Measurements from ENCODE around the gene IL1B.

DNA sequence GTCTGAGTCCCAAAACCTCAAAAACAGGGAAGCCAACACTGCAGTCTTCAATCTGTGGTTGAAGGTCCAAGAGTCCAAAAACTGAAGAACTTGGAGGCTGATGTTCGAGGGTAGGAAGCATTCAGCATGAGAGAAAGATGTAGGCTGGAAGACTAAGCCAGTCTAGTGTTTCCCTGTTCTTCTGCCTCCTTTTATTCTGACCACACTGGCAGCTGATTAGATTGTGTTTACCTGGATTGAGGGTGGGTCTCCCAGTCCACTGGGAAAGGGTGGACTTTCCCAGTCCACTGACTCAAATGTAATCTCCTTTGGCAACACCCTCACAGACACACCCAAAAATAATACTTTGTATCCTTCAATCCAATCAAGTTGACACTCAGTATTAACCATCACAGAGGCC lies 27.5 kb upstream of the IL1B start:
- TF ChIP-seq, protein P1, sequence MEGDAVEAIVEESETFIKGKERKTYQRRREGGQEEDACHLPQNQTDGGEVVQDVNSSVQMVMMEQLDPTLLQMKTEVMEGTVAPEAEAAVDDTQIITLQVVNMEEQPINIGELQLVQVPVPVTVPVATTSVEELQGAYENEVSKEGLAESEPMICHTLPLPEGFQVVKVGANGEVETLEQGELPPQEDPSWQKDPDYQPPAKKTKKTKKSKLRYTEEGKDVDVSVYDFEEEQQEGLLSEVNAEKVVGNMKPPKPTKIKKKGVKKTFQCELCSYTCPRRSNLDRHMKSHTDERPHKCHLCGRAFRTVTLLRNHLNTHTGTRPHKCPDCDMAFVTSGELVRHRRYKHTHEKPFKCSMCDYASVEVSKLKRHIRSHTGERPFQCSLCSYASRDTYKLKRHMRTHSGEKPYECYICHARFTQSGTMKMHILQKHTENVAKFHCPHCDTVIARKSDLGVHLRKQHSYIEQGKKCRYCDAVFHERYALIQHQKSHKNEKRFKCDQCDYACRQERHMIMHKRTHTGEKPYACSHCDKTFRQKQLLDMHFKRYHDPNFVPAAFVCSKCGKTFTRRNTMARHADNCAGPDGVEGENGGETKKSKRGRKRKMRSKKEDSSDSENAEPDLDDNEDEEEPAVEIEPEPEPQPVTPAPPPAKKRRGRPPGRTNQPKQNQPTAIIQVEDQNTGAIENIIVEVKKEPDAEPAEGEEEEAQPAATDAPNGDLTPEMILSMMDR (IDR thresholded peaks at IDR 0.05), result no peak
- TF ChIP-seq POLR2A (IDR thresholded peaks at IDR 0.05), result no peak
